ENCODE results near the gene SOBP.

Gene SOBP

DNA sequence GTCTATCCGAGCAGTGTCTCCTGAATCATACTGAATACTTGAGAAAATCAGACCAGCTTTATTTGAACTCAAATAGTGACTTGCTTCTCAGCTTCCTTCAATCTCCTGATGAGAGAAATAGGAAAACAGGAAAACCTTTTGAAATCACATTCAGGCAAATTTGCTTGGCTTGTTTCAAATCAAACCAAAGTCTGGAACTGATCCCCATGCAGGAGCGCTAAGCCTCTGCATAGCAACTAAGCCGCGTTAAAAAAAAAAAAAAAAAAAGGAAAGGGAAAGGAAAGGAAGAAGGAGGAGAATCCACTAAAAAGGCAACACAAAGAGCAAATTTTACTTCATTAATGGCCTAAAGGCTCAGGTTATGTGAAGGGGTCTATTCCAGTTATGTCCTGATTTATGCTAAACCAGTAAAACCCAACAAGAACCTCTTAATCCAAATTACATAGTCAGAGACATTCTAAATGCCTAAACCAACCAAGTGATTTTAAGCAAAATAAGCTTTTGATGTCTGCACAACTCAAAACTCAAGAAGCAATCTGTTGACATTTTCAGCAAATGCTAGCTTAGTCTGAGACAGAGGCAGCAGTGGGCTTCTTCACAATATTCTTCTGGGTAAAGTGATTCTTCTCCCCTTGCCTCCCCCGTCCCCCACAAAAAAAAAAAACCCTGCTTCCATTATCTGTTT lies 112.5 kb downstream of the SOBP start:
- Histone ChIP-seq H3K4me1 (ENCODE audit: control insufficient read depth, insufficient read depth, low read length, unreplicated experiment) (peaks cover 6% of the 10 kb centered on the region), H3K27ac (ENCODE audit: low read depth, low read length) (no peak overlapping the region), H3K36me3 (ENCODE audit: insufficient read depth, low read length) (no peaks in the 10 kb centered on the region), H3K27me3 (ENCODE audit: insufficient read depth, low read length) (peaks cover under 1% of the 10 kb centered on the region; the same call in 1 of the 2 replicates), H3K4me3 (ENCODE audit: low read depth, low read length) (no peak overlapping the region), H2AFZ (ENCODE audit: low read length, unreplicated experiment) (no peak overlapping the region), H3K79me2 (ENCODE audit: control insufficient read depth, insufficient read depth, low read length, unreplicated experiment) (no peaks in the 10 kb centered on the region)

- Histone ChIP-seq H3K79me2 (ENCODE audit: control insufficient read depth, insufficient read depth, low read length, unreplicated experiment) (no peaks in the 10 kb centered on the region), H3K4me1 (ENCODE audit: control insufficient read depth, insufficient read depth, low read length, unreplicated experiment) (peaks cover 6% of the 10 kb centered on the region), H3K4me3 (ENCODE audit: low read depth, low read length) (no peak overlapping the region), H3K36me3 (ENCODE audit: insufficient read depth, low read length) (no peaks in the 10 kb centered on the region), H3K27ac (ENCODE audit: low read depth, low read length) (no peak overlapping the region), H3K27me3 (ENCODE audit: insufficient read depth, low read length) (peaks cover 6% of the 10 kb centered on the region; the same call in 1 of the 2 replicates), H2AFZ (ENCODE audit: low read length, unreplicated experiment) (no peak overlapping the region)
Measured at GRCh38 chr6:107603006-107603370, 113.1 kb downstream of the SOBP start.

DNA sequence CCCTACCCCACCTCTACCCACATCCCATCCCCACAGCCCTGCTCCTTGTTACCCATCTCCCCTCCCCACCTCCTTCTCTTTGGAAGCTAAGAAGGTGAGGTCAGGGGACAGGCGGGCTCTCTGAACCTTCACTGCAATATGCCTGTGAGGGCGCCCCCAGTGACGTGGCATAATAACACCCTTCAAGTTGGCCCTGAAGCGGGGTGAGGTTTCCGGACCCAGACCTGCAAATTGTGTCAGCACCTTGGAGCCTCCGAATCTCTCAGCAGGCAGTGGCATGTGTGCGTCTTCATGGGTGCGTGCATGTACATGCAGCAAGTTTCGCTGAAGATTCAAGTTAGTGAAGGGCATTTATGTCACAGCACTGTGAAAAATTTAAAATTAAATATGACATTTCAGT lies 114.6 kb downstream of the SOBP start:
- Histone ChIP-seq H3K36me3 (ENCODE audit: insufficient read depth, low read length) (no peaks in the 10 kb centered on the region), H3K27me3 (ENCODE audit: insufficient read depth, low read length) (peaks cover 10% of the 10 kb centered on the region; the same call in 1 of the 2 replicates), H2AFZ (ENCODE audit: low read length, unreplicated experiment) (no peak overlapping the region), H3K4me1 (ENCODE audit: control insufficient read depth, insufficient read depth, low read length, unreplicated experiment) (peaks cover 6% of the 10 kb centered on the region), H3K4me3 (ENCODE audit: low read depth, low read length) (no peak overlapping the region), H3K27ac (ENCODE audit: low read depth, low read length) (no peak overlapping the region), H3K79me2 (ENCODE audit: control insufficient read depth, insufficient read depth, low read length, unreplicated experiment) (no peaks in the 10 kb centered on the region)

DNA sequence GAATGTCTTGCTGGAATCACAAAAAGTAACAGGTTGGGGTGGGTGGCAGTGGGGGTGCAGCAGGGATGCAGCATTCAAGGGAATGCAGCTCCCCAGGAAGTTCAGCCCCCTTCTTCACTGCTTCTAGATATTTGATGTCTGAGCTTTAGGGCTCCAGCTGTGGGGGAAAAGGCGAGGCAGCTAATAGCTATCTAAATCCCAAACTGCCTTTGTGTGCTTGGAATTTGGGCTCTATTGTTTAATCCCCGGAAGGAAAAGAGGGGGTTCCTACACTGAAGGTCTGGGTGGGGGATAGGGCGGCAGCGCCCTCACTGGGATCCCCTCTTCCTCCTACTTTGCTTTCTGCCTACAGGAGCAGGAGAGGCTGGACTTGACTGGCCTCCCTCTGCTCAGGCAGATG lies 116.5 kb downstream of the SOBP start:
- Histone ChIP-seq H3K4me3 (ENCODE audit: low read depth, low read length) (no peak overlapping the region), H3K27ac (ENCODE audit: low read depth, low read length) (no peak overlapping the region), H3K4me1 (ENCODE audit: control insufficient read depth, insufficient read depth, low read length, unreplicated experiment) (peaks cover under 1% of the 10 kb centered on the region), H2AFZ (ENCODE audit: low read length, unreplicated experiment) (no peak overlapping the region), H3K27me3 (ENCODE audit: insufficient read depth, low read length) (peaks cover 10% of the 10 kb centered on the region; the same call in 1 of the 2 replicates), H3K36me3 (ENCODE audit: insufficient read depth, low read length) (no peaks in the 10 kb centered on the region), H3K79me2 (ENCODE audit: control insufficient read depth, insufficient read depth, low read length, unreplicated experiment) (no peaks in the 10 kb centered on the region)

- Histone ChIP-seq H3K79me2 (ENCODE audit: control insufficient read depth, insufficient read depth, low read length, unreplicated experiment) (no peaks in the 10 kb centered on the region), H3K4me1 (ENCODE audit: control insufficient read depth, insufficient read depth, low read length, unreplicated experiment) (no peaks in the 10 kb centered on the region), H2AFZ (ENCODE audit: low read length, unreplicated experiment) (no peak overlapping the region)
Measured at GRCh38 chr6:107607116-107607515, 117.2 kb downstream of the SOBP start.

DNA sequence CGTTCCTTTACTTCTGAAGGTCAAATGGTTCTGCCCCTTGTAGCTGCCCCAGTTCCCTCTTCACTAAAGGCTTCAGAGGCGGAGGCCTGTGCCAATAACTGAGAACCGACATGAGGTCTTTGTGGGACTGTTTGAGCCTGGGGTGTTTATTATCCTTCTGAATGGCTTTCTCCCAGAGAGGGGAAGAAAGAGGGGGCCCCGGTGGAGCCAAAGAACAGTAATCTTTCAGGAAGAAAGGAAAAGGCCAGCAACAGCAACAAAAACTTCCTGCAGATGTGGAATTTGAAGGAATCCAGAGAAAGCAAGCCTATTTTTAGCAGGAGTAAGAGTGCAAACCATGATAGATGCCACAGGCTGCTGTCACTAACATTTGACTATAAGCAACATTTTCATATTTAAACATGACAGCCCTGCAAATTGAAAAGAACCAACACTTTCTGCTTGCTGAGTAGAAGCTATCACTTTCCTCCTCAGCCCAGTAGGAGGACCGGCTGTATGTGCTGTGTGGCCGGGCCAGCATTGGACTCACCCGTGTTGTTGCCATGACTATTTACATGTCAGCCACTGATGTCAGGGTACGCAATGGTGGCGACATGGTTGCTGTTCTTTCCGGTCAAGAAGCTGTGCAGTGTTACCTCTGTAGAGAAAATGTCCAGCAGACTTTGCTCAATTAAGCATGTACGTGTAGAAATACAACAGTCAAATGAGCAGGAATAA lies 121.3 kb downstream of the SOBP start:
- Histone ChIP-seq H3K79me2 (ENCODE audit: control insufficient read depth, insufficient read depth, low read length, unreplicated experiment) (no peaks in the 10 kb centered on the region), H3K4me3 (ENCODE audit: low read depth, low read length) (no peak overlapping the region), H3K27ac (ENCODE audit: low read depth, low read length) (no peak overlapping the region), H2AFZ (ENCODE audit: low read length, unreplicated experiment) (no peak overlapping the region), H3K27me3 (ENCODE audit: insufficient read depth, low read length) (peaks cover 15% of the 10 kb centered on the region; the same call in 1 of the 2 replicates), H3K4me1 (ENCODE audit: control insufficient read depth, insufficient read depth, low read length, unreplicated experiment) (no peaks in the 10 kb centered on the region), H3K36me3 (ENCODE audit: insufficient read depth, low read length) (no peaks in the 10 kb centered on the region)

More at GRCh38 chr6:107607116-107607515, 117.2 kb downstream of the SOBP start:
- Histone ChIP-seq H3K27me3 (ENCODE audit: insufficient read depth, low read length) (peaks cover 10% of the 10 kb centered on the region; the same call in 1 of the 2 replicates), H3K27ac (ENCODE audit: low read depth, low read length) (no peak overlapping the region), H3K4me3 (ENCODE audit: low read depth, low read length) (no peak overlapping the region), H3K36me3 (ENCODE audit: insufficient read depth, low read length) (no peaks in the 10 kb centered on the region)

- peaks cover 11% of the 10 kb centered on the region; the same call in 1 of the 2 replicates for H3K27me3 ChIP-seq (ENCODE audit: insufficient read depth, low read length)
- no peaks in the 10 kb centered on the region for H3K79me2 ChIP-seq (ENCODE audit: control insufficient read depth, insufficient read depth, low read length, unreplicated experiment)
Measured at GRCh38 chr6:107612762-107613415, 123.0 kb downstream of the SOBP start.

GRCh38 chr6:107613651-107614379 lies 123.9 kb downstream of the SOBP start:
- peaks cover 6% of the 10 kb centered on the region; the same call in 1 of the 2 replicates for H3K27me3 ChIP-seq (ENCODE audit: insufficient read depth, low read length)
- H3K4me1 ChIP-seq (ENCODE audit: control insufficient read depth, insufficient read depth, low read length, unreplicated experiment), result no peaks in the 10 kb centered on the region
- H2AFZ ChIP-seq (ENCODE audit: low read length, unreplicated experiment), result no peak overlapping the region
- no peaks in the 10 kb centered on the region for H3K36me3 ChIP-seq (ENCODE audit: insufficient read depth, low read length)
- no peak overlapping the region for H3K27ac ChIP-seq (ENCODE audit: low read depth, low read length)
- H3K79me2 ChIP-seq (ENCODE audit: control insufficient read depth, insufficient read depth, low read length, unreplicated experiment), result no peaks in the 10 kb centered on the region
- no peak overlapping the region for H3K4me3 ChIP-seq (ENCODE audit: low read depth, low read length)

More at GRCh38 chr6:107612762-107613415, 123.0 kb downstream of the SOBP start:
- H3K36me3 ChIP-seq (ENCODE audit: insufficient read depth, low read length), result no peaks in the 10 kb centered on the region
- H3K4me3 ChIP-seq (ENCODE audit: low read depth, low read length), result no peak overlapping the region
- H3K4me1 ChIP-seq (ENCODE audit: control insufficient read depth, insufficient read depth, low read length, unreplicated experiment), result no peaks in the 10 kb centered on the region
- no peak overlapping the region for H2AFZ ChIP-seq (ENCODE audit: low read length, unreplicated experiment)
- no peak overlapping the region for H3K27ac ChIP-seq (ENCODE audit: low read depth, low read length)

- Histone ChIP-seq H3K4me1 (ENCODE audit: control insufficient read depth, insufficient read depth, low read length, unreplicated experiment) (no peaks in the 10 kb centered on the region), H2AFZ (ENCODE audit: low read length, unreplicated experiment) (no peak overlapping the region), H3K36me3 (ENCODE audit: insufficient read depth, low read length) (no peaks in the 10 kb centered on the region), H3K27ac (ENCODE audit: low read depth, low read length) (no peak overlapping the region), H3K4me3 (ENCODE audit: low read depth, low read length) (no peak overlapping the region), H3K79me2 (ENCODE audit: control insufficient read depth, insufficient read depth, low read length, unreplicated experiment) (no peaks in the 10 kb centered on the region), H3K27me3 (ENCODE audit: insufficient read depth, low read length) (peaks cover 6% of the 10 kb centered on the region; the same call in 1 of the 2 replicates)
Measured at GRCh38 chr6:107614828-107615227, 124.9 kb downstream of the SOBP start.

GRCh38 chr6:107616775-107617174 lies 126.9 kb downstream of the SOBP start:
- Histone ChIP-seq H3K4me3 (ENCODE audit: low read depth, low read length) (no peak overlapping the region), H3K4me1 (ENCODE audit: control insufficient read depth, insufficient read depth, low read length, unreplicated experiment) (no peaks in the 10 kb centered on the region), H3K27me3 (ENCODE audit: insufficient read depth, low read length) (peaks cover 6% of the 10 kb centered on the region; the same call in 1 of the 2 replicates), H2AFZ (ENCODE audit: low read length, unreplicated experiment) (no peak overlapping the region), H3K79me2 (ENCODE audit: control insufficient read depth, insufficient read depth, low read length, unreplicated experiment) (no peaks in the 10 kb centered on the region), H3K27ac (ENCODE audit: low read depth, low read length) (no peak overlapping the region), H3K36me3 (ENCODE audit: insufficient read depth, low read length) (no peaks in the 10 kb centered on the region)

Measured in ACC112 (cell line).